Measurements from ENCODE around the gene ARID4A. TPM values are rescaled to one million over a fixed set of nuclear protein-coding genes. Genes with fewer than 3 reads are reported as not detected.

Gene ARID4A
- total and polyA plus RNA-seq, 9 of the 15 experiments (the other 6 are each of a cell fraction or from before 2014, with no cell fraction given) = 2.4 to 11.5 (median 8.7) TPM

DNA sequence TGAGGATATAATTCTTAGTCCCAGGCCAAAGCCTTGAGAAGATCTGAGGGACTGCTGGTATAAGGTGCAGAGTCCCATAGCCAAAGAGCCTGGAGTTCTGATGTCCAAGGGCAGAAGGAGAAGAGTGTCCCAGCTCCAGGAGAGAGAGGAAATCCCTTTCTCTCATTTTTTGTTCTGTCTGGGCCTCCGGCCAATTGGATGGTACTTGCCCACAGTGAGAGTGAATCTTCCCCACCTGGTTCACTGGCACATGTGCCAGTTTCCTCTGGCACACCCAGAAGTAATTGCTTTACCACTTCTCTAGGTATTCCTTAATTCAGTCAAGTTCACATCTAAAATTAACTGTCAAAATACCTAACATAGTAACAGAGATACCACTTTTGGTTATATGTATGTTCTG, 15.3 kb downstream of the ARID4A start:
- FAIRE-seq = no peak
- H3K79me2 ChIP-seq (ENCODE audit: control insufficient read depth, insufficient read depth, low read length) = no peaks in the 10 kb centered on the region
- WGBS (ENCODE audit: insufficient coverage, low coverage, missing lambda C conversion rate) = no CpG with 5 or more reads among the region's 1 CpG
- TF ChIP-seq, protein P1, sequence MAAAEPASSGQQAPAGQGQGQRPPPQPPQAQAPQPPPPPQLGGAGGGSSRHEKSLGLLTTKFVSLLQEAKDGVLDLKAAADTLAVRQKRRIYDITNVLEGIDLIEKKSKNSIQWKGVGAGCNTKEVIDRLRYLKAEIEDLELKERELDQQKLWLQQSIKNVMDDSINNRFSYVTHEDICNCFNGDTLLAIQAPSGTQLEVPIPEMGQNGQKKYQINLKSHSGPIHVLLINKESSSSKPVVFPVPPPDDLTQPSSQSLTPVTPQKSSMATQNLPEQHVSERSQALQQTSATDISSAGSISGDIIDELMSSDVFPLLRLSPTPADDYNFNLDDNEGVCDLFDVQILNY (CRISPR knock-in tag; IDR thresholded peaks at IDR 0.05) = no peak
- no peak for TF ChIP-seq FOXK1 (CRISPR knock-in tag; IDR thresholded peaks at IDR 0.05; ENCODE audit: borderline replicate concordance)
- no peak for TF ChIP-seq PHB (CRISPR knock-in tag; IDR thresholded peaks at IDR 0.05)
- TF ChIP-seq POU5F1 (IDR thresholded peaks at IDR 0.05; ENCODE audit: borderline replicate concordance, low read depth, low read length, partially characterized antibody) = no peak
- TF ChIP-seq, protein P2, sequence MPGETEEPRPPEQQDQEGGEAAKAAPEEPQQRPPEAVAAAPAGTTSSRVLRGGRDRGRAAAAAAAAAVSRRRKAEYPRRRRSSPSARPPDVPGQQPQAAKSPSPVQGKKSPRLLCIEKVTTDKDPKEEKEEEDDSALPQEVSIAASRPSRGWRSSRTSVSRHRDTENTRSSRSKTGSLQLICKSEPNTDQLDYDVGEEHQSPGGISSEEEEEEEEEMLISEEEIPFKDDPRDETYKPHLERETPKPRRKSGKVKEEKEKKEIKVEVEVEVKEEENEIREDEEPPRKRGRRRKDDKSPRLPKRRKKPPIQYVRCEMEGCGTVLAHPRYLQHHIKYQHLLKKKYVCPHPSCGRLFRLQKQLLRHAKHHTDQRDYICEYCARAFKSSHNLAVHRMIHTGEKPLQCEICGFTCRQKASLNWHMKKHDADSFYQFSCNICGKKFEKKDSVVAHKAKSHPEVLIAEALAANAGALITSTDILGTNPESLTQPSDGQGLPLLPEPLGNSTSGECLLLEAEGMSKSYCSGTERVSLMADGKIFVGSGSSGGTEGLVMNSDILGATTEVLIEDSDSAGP (CRISPR knock-in tag; IDR thresholded peaks at IDR 0.05) = no peak
- TF ChIP-seq, protein P3, sequence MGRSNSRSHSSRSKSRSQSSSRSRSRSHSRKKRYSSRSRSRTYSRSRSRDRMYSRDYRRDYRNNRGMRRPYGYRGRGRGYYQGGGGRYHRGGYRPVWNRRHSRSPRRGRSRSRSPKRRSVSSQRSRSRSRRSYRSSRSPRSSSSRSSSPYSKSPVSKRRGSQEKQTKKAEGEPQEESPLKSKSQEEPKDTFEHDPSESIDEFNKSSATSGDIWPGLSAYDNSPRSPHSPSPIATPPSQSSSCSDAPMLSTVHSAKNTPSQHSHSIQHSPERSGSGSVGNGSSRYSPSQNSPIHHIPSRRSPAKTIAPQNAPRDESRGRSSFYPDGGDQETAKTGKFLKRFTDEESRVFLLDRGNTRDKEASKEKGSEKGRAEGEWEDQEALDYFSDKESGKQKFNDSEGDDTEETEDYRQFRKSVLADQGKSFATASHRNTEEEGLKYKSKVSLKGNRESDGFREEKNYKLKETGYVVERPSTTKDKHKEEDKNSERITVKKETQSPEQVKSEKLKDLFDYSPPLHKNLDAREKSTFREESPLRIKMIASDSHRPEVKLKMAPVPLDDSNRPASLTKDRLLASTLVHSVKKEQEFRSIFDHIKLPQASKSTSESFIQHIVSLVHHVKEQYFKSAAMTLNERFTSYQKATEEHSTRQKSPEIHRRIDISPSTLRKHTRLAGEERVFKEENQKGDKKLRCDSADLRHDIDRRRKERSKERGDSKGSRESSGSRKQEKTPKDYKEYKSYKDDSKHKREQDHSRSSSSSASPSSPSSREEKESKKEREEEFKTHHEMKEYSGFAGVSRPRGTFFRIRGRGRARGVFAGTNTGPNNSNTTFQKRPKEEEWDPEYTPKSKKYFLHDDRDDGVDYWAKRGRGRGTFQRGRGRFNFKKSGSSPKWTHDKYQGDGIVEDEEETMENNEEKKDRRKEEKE (IDR thresholded peaks at IDR 0.05; ENCODE audit: borderline replicate concordance in 1 of 2, control insufficient read depth in 1 of 2, low read depth in 2 of 2, low read length in 1 of 2) = no peak
- no peak for TF ChIP-seq ZNF766 (CRISPR knock-in tag; conservative IDR thresholded peaks at IDR 0.05)
- TF ChIP-seq NRF1 (conservative IDR thresholded peaks at IDR 0.05 in 1 of 2, IDR thresholded peaks at IDR 0.05 in 1 of 2) = no peak
- TF ChIP-seq RFX7 (CRISPR knock-in tag; IDR thresholded peaks at IDR 0.05) = no peak
- TF ChIP-seq STAT5B (CRISPR knock-in tag; IDR thresholded peaks at IDR 0.05) = no peak
- TF ChIP-seq, protein P4, sequence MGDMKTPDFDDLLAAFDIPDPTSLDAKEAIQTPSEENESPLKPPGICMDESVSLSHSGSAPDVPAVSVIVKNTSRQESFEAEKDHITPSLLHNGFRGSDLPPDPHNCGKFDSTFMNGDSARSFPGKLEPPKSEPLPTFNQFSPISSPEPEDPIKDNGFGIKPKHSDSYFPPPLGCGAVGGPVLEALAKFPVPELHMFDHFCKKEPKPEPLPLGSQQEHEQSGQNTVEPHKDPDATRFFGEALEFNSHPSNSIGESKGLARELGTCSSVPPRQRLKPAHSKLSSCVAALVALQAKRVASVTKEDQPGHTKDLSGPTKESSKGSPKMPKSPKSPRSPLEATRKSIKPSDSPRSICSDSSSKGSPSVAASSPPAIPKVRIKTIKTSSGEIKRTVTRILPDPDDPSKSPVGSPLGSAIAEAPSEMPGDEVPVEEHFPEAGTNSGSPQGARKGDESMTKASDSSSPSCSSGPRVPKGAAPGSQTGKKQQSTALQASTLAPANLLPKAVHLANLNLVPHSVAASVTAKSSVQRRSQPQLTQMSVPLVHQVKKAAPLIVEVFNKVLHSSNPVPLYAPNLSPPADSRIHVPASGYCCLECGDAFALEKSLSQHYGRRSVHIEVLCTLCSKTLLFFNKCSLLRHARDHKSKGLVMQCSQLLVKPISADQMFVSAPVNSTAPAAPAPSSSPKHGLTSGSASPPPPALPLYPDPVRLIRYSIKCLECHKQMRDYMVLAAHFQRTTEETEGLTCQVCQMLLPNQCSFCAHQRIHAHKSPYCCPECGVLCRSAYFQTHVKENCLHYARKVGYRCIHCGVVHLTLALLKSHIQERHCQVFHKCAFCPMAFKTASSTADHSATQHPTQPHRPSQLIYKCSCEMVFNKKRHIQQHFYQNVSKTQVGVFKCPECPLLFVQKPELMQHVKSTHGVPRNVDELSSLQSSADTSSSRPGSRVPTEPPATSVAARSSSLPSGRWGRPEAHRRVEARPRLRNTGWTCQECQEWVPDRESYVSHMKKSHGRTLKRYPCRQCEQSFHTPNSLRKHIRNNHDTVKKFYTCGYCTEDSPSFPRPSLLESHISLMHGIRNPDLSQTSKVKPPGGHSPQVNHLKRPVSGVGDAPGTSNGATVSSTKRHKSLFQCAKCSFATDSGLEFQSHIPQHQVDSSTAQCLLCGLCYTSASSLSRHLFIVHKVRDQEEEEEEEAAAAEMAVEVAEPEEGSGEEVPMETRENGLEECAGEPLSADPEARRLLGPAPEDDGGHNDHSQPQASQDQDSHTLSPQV (IDR thresholded peaks at IDR 0.05) = no peak

More for the DNA sequence above, 15.3 kb downstream of the ARID4A start:
- in situ Hi-C loops (cut with MboI) = no loop called here
- no peaks in the 10 kb centered on the region; the same call in 1 of the 2 replicates for H3K9me3 ChIP-seq (replicated peaks; ENCODE audit: control insufficient read depth, insufficient read depth, low read depth, low read length)
- H3K36me3 ChIP-seq (ENCODE audit: control insufficient read depth, insufficient read depth, low read length) = peaks cover 13% of the 10 kb centered on the region; the same call in 1 of the 3 replicates
- BruUV-seq (replicated peaks) = no TSS peak
- H3K9me1 ChIP-seq (ENCODE audit: control insufficient read depth, insufficient read depth, low read length) = no peaks in the 10 kb centered on the region
- H3K4me1 ChIP-seq (replicated peaks in 1 of 2; ENCODE audit: control insufficient read depth in 2 of 2, insufficient read depth in 2 of 2, low read length in 2 of 2) = no peaks in the 10 kb centered on the region
- ChIA-PET CTCF (ENCODE audit: low intra/inter-chr PET ratio) (no interaction called here), POLR2A (interaction anchor here (0.6 to 2.9 kb wide), 5 partner anchors 8 to 23 kb away, joined by 3 to 13 read pairs (median 4); partner anchors contain the start of gene ARID4A)
- H3K4me2 ChIP-seq (ENCODE audit: insufficient read depth, low read length) = no peak overlapping the region
- no peak overlapping the region for H3K4me3 ChIP-seq
- H4K20me1 ChIP-seq (replicated peaks; ENCODE audit: control insufficient read depth, insufficient read depth, low read length) = no peaks in the 10 kb centered on the region
- no peak for ATAC-seq
- H3K27ac ChIP-seq (ENCODE audit: extremely low read depth, low read depth, low read length) = no peak overlapping the region
- no peak for DNase-seq (ENCODE audit: extremely low read depth in 1 of 4, low spot score in 3 of 4)
- H3K27me3 ChIP-seq (ENCODE audit: control insufficient read depth in 2 of 2, insufficient read depth in 2 of 2, low read length in 2 of 2) = no peaks in the 10 kb centered on the region
- no peak overlapping the region for H2AFZ ChIP-seq (ENCODE audit: low read depth, low read length)
- H3K9ac ChIP-seq (ENCODE audit: insufficient read depth in 1 of 2, low read depth in 2 of 2, low read length in 2 of 2) = no peak overlapping the region
- intact Hi-C loops (cut with micrococcal nuclease) = no loop called here
